GM23338 (cell line): ENCODE data around the gene BARX2. TPM values are rescaled to one million over a fixed set of nuclear protein-coding genes. Genes with fewer than 3 reads are reported as not detected.

Experiments
- ATAC-seq: fragments of 200-7000 bp; cut with Tn5 transposase; 3 replicates; pipeline ENCODE4 v1.9.1; 2020
- DNase-seq: peaks from one replicate; pipeline ENCODE4 v3.0.0-alpha.2; 2015; ENCODE audit warnings: low spot score
- H2AFZ ChIP-seq: fragments of 200-600 bp; sonication (generic); 2 replicates; pipeline ENCODE4 v1.8.0; 2016; ENCODE audit warnings: antibody characterized with exemption, mild to moderate bottlenecking, moderate library complexity
- H3F3A ChIP-seq: fragments of 200-600 bp; sonication (generic); replicated peaks from 2 replicates; pipeline ENCODE4 v1.8.0; 2017; ENCODE audit warnings: antibody characterized with exemption, mixed run types, low read depth
- H3K27ac ChIP-seq: fragments of 200-600 bp; sonication (generic); 2 replicates; pipeline ENCODE4 v1.6.1; 2016; ENCODE audit warnings: low read depth
- H3K27me3 ChIP-seq: fragments of 200-600 bp; sonication (generic); 2 replicates; pipeline ENCODE4 v1.8.0; 2016; ENCODE audit warnings: mild to moderate bottlenecking, mixed run types, moderate library complexity; ENCODE audit not compliant: insufficient read depth
- H3K36me3 ChIP-seq: fragments of 200-600 bp; sonication (generic); 2 replicates; pipeline ENCODE4 v1.8.0; 2016; ENCODE audit warnings: mild to moderate bottlenecking; ENCODE audit not compliant: insufficient read depth
- H3K4me1 ChIP-seq: fragments of 200-600 bp; sonication (generic); 2 replicates; pipeline ENCODE4 v1.8.0; 2016; ENCODE audit warnings: mild to moderate bottlenecking, moderate library complexity; ENCODE audit not compliant: insufficient read depth
- H3K4me2 ChIP-seq: fragments of 200-600 bp; sonication (generic); 2 replicates; pipeline ENCODE4 v1.7.1; 2017; ENCODE audit warnings: mixed run types
- H3K4me3 ChIP-seq: fragments of 200-600 bp; sonication (generic); 2 replicates; pipeline ENCODE4 v1.6.1; 2016; ENCODE audit warnings: mixed run types
- H3K79me2 ChIP-seq: fragments of 200-600 bp; sonication (generic); replicated peaks from 2 replicates; pipeline ENCODE4 v1.8.0; 2017; ENCODE audit warnings: mild to moderate bottlenecking; ENCODE audit not compliant: insufficient read depth
- H3K9me2 ChIP-seq: fragments of 200-600 bp; sonication (generic); 2 replicates; pipeline ENCODE4 v1.8.0; 2017; ENCODE audit not compliant: insufficient read depth
- H4K20me1 ChIP-seq: fragments of 200-600 bp; sonication (generic); replicated peaks from 2 replicates; pipeline ENCODE4 v1.8.0; 2017; ENCODE audit warnings: mild to moderate bottlenecking; ENCODE audit not compliant: insufficient read depth
- H3K27ac Mint-ChIP-seq: 2 replicates; pipeline ENCODE4 v1.8.0; 2020; ENCODE audit warnings: inconsistent platforms, mild to moderate bottlenecking, moderate library complexity, mixed read lengths
- H3K27me3 Mint-ChIP-seq: 3 replicates; pipeline ENCODE4 v1.8.0; 2022; ENCODE audit warnings: low read depth, mild to moderate bottlenecking, moderate library complexity, mixed read lengths, inconsistent platforms; ENCODE audit not compliant: insufficient read depth, poor library complexity
- H3K36me3 Mint-ChIP-seq: 3 replicates; pipeline ENCODE4 v1.8.0; 2021; ENCODE audit warnings: low read depth, mild to moderate bottlenecking, inconsistent platforms, moderate library complexity, mixed read lengths
- H3K4me1 Mint-ChIP-seq: 3 replicates; pipeline ENCODE4 v1.8.0; 2020; ENCODE audit warnings: mild to moderate bottlenecking, inconsistent platforms, mixed read lengths
- H3K4me3 Mint-ChIP-seq: 3 replicates; pipeline ENCODE4 v1.8.0; 2021; ENCODE audit warnings: moderate library complexity, mild to moderate bottlenecking, inconsistent platforms, mixed read lengths
- H3K9me3 Mint-ChIP-seq: 3 replicates; pipeline ENCODE4 v1.8.0; 2020; ENCODE audit warnings: moderate library complexity, mild to moderate bottlenecking, inconsistent platforms, mixed read lengths
- STAT1 ChIP-seq: IDR thresholded peaks from one replicate; pipeline ENCODE4 v1.6.1; 2016; ENCODE audit warnings: antibody characterized with exemption; ENCODE audit not compliant: unreplicated experiment
- ZNF114 ChIP-seq: fragments of 250-450 bp; sonication (Bioruptor Pico); IDR thresholded peaks from 2 replicates; pipeline ENCODE4 v1.5.0; 2020; ENCODE audit warnings: mild to moderate bottlenecking, moderate library complexity
- ZNF331 ChIP-seq: fragments of 250-450 bp; sonication (Bioruptor Pico); IDR thresholded peaks from 2 replicates; pipeline ENCODE4 v1.5.0; 2020; ENCODE audit warnings: low read depth, mild to moderate bottlenecking, moderate library complexity
- polyA plus RNA-seq: library from polyadenylated mRNA; unstranded; fragments of >200 nt; fragmentation: Nextera tagmentation; extraction: Ambion mirVana; gene quantifications from 2 replicates; pipeline ENCODE4 v1.2.1, GENCODE V29; 2016
- total RNA-seq: library from RNA; depleted of rRNA; stranded (reverse); fragments of >200 nt; shearing (Covaris generic); gene quantifications from 2 replicates; pipeline ENCODE4 v1.2.3, GENCODE V29; 2014
- TF ChIP-seq, protein P1 (sequence below): fragments of 250-450 bp; sonication (Bioruptor Pico); IDR thresholded peaks from 2 replicates; pipeline ENCODE4 v1.5.0; 2020; ENCODE audit warnings: mild to moderate bottlenecking, moderate library complexity
- TF ChIP-seq, protein P2 (sequence below): IDR thresholded peaks from one replicate; pipeline ENCODE4 v1.6.1; 2018; ENCODE audit warnings: antibody characterized with exemption; ENCODE audit not compliant: unreplicated experiment

BARX2 gene
- total and polyA plus RNA-seq, 2 experiments from 2014 or later, result not detected

DNA sequence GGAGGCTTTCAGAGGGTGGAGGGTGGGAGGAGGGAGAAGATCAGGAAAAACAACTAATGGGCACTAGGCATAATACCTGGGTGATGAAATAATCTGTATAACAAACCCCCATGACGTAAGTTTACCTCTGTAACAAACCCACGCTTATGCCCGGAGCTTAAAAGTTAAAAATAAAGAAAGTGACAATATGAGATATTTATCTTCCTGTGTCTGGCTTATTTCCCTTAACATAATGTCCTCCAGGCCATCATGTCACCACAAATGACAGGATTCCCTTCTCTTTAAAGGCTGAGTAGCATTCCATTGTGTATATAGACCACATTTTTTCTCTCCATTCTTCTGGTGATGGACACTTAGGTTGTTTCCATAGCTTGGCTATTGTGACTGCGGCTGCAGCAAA, 79.5 kb downstream of the BARX2 start:
- Mint-ChIP-seq H3K27ac (no peak overlapping the region), H3K27me3 (peaks cover 4% of the 10 kb centered on the region), H3K4me3 (no peak overlapping the region), H3K4me1 (peaks cover 32% of the 10 kb centered on the region), H3K9me3 (no peaks in the 10 kb centered on the region; the same call in 2 of the 3 replicates), H3K36me3 (no peaks in the 10 kb centered on the region)
- Histone ChIP-seq H3K79me2 (no peaks in the 10 kb centered on the region), H3K27me3 (no peaks in the 10 kb centered on the region), H3K36me3 (no peaks in the 10 kb centered on the region), H3K4me1 (peaks cover 8% of the 10 kb centered on the region), H3F3A (no peaks in the 10 kb centered on the region), H3K27ac (no peak overlapping the region), H4K20me1 (no peaks in the 10 kb centered on the region), H2AFZ (peak overlapping the region; percentile 66; the same call in 1 of the 2 replicates), H3K4me2 (no peak overlapping the region), H3K9me2 (0 out of 2 replicates have a peak, but pooled peaks cover 9% of the 10 kb centered on the region), H3K4me3 (no peak overlapping the region)
- TF ChIP-seq ZNF331 (CRISPR knock-in tag) (no peak), ZNF114 (CRISPR knock-in tag) (no peak), STAT1 (no peak)
- TF ChIP-seq, protein P1, sequence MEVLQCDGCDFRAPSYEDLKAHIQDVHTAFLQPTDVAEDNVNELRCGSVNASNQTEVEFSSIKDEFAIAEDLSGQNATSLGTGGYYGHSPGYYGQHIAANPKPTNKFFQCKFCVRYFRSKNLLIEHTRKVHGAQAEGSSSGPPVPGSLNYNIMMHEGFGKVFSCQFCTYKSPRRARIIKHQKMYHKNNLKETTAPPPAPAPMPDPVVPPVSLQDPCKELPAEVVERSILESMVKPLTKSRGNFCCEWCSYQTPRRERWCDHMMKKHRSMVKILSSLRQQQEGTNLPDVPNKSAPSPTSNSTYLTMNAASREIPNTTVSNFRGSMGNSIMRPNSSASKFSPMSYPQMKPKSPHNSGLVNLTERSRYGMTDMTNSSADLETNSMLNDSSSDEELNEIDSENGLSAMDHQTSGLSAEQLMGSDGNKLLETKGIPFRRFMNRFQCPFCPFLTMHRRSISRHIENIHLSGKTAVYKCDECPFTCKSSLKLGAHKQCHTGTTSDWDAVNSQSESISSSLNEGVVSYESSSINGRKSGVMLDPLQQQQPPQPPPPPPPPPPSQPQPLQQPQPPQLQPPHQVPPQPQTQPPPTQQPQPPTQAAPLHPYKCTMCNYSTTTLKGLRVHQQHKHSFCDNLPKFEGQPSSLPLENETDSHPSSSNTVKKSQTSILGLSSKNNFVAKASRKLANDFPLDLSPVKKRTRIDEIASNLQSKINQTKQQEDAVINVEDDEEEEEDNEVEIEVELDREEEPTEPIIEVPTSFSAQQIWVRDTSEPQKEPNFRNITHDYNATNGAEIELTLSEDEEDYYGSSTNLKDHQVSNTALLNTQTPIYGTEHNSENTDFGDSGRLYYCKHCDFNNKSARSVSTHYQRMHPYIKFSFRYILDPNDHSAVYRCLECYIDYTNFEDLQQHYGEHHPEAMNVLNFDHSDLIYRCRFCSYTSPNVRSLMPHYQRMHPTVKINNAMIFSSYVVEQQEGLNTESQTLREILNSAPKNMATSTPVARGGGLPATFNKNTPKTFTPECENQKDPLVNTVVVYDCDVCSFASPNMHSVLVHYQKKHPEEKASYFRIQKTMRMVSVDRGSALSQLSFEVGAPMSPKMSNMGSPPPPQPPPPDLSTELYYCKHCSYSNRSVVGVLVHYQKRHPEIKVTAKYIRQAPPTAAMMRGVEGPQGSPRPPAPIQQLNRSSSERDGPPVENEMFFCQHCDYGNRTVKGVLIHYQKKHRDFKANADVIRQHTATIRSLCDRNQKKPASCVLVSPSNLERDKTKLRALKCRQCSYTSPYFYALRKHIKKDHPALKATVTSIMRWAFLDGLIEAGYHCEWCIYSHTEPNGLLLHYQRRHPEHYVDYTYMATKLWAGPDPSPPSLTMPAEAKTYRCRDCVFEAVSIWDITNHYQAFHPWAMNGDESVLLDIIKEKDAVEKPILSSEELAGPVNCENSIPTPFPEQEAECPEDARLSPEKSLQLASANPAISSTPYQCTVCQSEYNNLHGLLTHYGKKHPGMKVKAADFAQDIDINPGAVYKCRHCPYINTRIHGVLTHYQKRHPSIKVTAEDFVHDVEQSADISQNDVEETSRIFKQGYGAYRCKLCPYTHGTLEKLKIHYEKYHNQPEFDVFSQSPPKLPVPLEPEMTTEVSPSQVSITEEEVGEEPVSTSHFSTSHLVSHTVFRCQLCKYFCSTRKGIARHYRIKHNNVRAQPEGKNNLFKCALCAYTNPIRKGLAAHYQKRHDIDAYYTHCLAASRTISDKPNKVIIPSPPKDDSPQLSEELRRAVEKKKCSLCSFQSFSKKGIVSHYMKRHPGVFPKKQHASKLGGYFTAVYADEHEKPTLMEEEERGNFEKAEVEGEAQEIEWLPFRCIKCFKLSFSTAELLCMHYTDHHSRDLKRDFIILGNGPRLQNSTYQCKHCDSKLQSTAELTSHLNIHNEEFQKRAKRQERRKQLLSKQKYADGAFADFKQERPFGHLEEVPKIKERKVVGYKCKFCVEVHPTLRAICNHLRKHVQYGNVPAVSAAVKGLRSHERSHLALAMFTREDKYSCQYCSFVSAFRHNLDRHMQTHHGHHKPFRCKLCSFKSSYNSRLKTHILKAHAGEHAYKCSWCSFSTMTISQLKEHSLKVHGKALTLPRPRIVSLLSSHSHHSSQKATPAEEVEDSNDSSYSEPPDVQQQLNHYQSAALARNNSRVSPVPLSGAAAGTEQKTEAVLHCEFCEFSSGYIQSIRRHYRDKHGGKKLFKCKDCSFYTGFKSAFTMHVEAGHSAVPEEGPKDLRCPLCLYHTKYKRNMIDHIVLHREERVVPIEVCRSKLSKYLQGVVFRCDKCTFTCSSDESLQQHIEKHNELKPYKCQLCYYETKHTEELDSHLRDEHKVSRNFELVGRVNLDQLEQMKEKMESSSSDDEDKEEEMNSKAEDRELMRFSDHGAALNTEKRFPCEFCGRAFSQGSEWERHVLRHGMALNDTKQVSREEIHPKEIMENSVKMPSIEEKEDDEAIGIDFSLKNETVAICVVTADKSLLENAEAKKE, result no peak
- TF ChIP-seq, protein P2, sequence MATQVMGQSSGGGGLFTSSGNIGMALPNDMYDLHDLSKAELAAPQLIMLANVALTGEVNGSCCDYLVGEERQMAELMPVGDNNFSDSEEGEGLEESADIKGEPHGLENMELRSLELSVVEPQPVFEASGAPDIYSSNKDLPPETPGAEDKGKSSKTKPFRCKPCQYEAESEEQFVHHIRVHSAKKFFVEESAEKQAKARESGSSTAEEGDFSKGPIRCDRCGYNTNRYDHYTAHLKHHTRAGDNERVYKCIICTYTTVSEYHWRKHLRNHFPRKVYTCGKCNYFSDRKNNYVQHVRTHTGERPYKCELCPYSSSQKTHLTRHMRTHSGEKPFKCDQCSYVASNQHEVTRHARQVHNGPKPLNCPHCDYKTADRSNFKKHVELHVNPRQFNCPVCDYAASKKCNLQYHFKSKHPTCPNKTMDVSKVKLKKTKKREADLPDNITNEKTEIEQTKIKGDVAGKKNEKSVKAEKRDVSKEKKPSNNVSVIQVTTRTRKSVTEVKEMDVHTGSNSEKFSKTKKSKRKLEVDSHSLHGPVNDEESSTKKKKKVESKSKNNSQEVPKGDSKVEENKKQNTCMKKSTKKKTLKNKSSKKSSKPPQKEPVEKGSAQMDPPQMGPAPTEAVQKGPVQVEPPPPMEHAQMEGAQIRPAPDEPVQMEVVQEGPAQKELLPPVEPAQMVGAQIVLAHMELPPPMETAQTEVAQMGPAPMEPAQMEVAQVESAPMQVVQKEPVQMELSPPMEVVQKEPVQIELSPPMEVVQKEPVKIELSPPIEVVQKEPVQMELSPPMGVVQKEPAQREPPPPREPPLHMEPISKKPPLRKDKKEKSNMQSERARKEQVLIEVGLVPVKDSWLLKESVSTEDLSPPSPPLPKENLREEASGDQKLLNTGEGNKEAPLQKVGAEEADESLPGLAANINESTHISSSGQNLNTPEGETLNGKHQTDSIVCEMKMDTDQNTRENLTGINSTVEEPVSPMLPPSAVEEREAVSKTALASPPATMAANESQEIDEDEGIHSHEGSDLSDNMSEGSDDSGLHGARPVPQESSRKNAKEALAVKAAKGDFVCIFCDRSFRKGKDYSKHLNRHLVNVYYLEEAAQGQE, result no peak
- ATAC-seq (no peak), DNase-seq (no peak)
